Measurements from ENCODE around the gene MYO5B.

The MYO5B gene

GRCh38 chr18:49875155-49875554 lies 319.8 kb downstream of the MYO5B start:
- no peak for DNase-seq

- DNase-seq: no peak
Measured at GRCh38 chr18:49874238-49874637, 320.7 kb downstream of the MYO5B start.

- DNase-seq: no peak
Measured at GRCh38 chr18:49869354-49869753, 325.6 kb downstream of the MYO5B start.

- no peak for DNase-seq
Measured at GRCh38 chr18:49866680-49867079, 328.3 kb downstream of the MYO5B start.

- DNase-seq: no peak
Measured at GRCh38 chr18:49865401-49865800, 329.5 kb downstream of the MYO5B start.

GRCh38 chr18:49863769-49864621 lies 331.0 kb downstream of the MYO5B start:
- no peak for DNase-seq

GRCh38 chr18:49862656-49863385 lies 332.1 kb downstream of the MYO5B start:
- peak; percentile 48 for DNase-seq

- no peak for DNase-seq
Measured at GRCh38 chr18:49861659-49862058, 333.3 kb downstream of the MYO5B start.

- no peak for DNase-seq
Measured at GRCh38 chr18:49859725-49860124, 335.2 kb downstream of the MYO5B start.

GRCh38 chr18:49859021-49859359 lies 336.0 kb downstream of the MYO5B start:
- no peak for DNase-seq

GRCh38 chr18:49858309-49859020 lies 336.5 kb downstream of the MYO5B start:
- peak; percentile 16 for DNase-seq

GRCh38 chr18:49857708-49858107 lies 337.2 kb downstream of the MYO5B start:
- no peak for DNase-seq

- no peak for DNase-seq
Measured at GRCh38 chr18:49856496-49856895, 338.5 kb downstream of the MYO5B start.

- DNase-seq: no peak
Measured at GRCh38 chr18:49855711-49856415, 339.1 kb downstream of the MYO5B start.

- no peak for DNase-seq
Measured at GRCh38 chr18:49854681-49855080, 340.3 kb downstream of the MYO5B start.

GRCh38 chr18:49853436-49853835 lies 341.5 kb downstream of the MYO5B start:
- no peak for DNase-seq

GRCh38 chr18:49853011-49853410 lies 341.9 kb downstream of the MYO5B start:
- no peak for DNase-seq

- no peak for DNase-seq
Measured at GRCh38 chr18:49851624-49852023, 343.3 kb downstream of the MYO5B start.

- DNase-seq: no peak
Measured at GRCh38 chr18:49850636-49851035, 344.3 kb downstream of the MYO5B start.

GRCh38 chr18:49849331-49850217 lies 345.4 kb downstream of the MYO5B start:
- peak; percentile 18 for DNase-seq

GRCh38 chr18:49848115-49848514 lies 346.8 kb downstream of the MYO5B start:
- no peak for DNase-seq

GRCh38 chr18:49847524-49847923 lies 347.4 kb downstream of the MYO5B start:
- no peak for DNase-seq

All from NCI-H446 treated with DMSO at 0.1 percent for 48 hours (cell line).